ENCODE measurements around the gene ERP27.

ERP27 gene

DNA sequence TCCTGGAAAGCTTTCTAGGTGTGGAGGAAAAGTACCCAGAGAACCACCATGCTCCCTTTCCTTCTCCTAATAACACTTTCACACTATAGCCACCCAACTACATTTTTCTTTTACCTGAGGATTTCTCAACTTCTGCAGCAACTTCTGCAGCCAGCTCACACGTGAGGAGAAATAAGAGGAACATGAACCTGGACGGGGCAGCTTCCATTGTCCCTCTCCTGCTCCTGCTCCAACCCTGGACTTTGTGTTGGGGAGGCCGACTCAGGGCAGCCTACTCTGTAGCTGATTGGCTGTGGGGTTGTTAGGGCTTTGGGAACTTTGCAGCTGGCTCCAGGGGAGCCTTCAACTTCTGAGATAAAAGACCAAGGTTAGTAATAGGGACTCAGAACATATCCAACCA is at the start of gene ERP27:
ERP27 (minus strand) TSS at position 237 of the 400 bp plus-strand sequence; CDS start at position 208, 29 bp downstream.
- DNase-seq, result no peak

DNA sequence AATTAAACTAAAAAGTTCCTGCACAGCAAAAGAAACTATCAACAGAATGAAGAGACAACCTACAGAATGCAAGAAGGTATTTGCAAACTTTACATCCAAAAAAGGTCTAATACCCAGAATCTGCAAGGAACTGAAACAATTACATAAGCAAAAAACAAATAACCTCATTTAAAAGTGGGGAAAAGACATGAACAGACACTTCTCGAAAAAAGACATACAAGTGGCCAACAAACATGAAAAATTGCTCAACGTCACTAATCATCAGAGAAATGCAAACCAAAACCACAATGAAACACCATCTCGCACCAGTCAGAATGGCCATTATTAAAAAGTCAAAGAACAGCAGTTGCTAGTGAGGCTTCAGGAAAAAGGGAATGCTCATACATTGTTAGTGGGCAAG is 49.7 kb upstream of the ERP27 start:
- DNase-seq, result no peak

DNA sequence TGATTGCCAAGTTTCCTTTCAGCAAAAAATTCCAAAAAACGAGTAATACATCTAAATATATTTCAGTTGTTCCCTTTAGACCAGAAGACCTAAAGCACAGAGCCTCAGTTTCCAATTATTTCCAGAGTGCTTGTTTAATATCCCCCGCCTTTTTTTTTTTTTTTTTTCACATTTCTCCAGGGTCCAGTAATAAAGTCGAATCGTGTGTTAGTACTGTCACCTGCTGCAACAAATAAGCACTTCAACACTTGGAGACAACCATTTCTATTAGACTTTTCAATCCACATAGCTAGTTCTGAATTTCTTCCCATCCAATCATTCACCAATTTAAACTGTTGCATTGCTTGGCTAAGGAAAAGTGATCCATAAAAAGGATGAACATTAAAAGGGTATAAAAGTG is 48.1 kb upstream of the ERP27 start:
- DNase-seq, result no peak

DNA sequence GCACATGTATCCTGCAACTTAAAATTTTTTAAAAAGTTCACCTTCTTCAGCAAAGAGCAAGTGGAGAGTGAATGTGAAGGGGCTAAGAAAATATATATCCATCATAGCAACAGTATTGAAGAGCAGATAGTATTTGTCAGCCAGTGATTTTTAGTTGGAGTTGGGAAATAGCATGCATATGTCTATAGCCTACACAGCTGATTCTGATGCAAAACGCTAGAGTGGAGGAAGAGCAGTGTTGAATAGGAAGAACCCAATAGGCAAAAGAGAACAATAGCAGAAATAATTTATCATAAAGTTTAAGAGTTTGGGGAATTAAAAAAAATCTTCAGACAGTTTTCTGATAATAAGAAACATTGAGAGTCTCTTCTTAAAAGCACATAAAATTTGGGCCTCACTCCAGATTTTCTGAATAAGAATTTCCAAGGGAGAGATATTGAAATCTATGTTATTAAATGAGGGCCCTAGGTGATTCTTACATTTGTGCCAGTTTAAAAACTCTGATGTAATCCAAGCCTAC is 46.5 kb upstream of the ERP27 start:
- no peak for DNase-seq

DNA sequence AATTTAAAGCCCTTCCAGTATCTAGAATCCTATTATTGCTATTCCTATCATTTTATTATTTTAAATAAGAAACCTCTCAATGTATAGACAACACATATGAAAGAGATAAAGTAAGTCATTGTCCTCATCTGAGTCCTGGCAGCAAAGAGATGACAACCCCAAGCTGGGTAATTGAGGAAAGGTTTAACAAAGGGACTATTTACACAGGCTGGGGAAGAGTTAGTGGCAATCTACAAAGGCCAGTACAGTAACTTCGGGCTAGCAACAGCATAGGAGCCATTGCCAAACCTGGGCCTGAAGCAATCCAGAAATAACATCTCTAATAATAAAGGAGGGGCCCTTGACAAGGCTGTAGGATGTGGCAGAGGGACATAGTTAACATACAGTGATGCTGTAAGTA is 45.7 kb upstream of the ERP27 start:
- no peak for DNase-seq

DNA sequence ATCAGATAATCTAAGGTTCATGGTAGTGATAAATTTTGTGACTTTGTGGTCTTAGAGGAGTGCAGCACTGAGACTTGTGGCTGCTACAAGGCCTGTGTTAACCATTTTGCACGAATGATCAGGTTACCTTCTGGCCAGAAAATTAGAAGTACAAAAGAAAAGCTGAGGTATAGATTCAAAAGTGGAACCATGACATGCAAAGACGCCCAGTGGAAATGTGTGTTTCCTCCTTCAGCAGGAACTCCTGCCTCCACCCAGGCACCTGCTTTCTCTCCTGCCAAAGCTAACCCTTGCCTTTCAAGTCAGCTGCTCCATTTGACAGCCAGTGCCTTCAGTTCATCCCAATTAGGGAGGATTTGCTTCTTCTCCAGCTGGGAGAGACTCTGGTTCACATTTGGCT is 44.7 kb upstream of the ERP27 start:
- no peak for DNase-seq

DNA sequence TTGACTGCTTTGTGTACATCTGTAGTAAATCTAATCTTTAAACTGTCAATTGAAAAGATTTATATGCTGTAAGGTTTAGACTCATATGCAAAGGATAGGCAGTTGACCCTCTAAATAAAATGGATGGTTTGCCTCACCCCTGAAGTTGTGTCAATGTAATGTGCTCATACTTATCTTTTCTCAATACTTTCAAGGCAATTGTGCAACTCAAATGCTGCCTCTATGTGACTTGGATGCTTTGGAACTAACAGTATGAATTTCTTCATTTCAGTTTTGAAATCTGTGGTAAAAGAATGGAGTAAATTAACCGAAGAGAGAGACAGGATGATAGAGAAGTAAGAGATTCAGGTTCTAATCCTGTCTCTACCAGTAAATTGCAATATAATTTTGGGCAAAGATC is 44.2 kb upstream of the ERP27 start:
- DNase-seq, result no peak

DNA sequence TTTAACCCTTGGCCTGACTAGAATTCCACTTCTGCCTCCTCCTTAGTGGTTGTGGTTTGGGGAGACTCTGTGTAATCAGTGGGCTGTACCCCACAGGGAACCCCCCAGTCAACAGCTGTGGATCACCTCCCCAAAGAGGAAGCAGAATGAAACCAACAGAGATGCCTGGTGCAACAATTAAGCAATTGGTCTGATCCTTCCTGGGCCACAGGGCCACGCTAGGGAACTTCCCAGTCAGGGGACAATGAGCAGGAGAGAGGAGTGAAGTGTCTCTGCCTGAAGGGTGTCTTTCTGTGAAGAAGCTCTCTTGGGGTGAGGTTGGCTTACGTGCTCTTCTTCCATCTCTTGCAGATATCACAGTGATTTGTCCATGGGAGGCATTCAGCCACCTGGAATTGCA is 42.7 kb upstream of the ERP27 start:
- no peak for DNase-seq

DNA sequence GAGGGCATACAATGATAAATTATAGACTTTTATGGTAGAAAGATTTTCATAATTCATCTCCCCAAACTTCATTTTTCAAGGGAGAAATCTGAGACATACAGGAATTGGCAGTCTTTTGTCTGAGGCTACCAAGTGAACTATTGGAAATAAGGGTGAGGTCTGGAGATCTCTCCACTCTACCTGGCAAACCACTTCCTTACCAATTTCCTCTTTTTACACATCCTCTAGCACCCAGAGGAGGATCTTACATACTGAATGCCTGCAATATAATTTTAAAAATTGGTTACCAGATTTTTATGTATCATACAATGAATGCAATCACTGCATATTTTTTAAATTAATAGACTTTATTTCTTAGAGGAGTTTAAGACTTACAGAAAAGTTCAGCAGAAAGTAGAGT is 41.1 kb upstream of the ERP27 start:
- DNase-seq, result no peak

DNA sequence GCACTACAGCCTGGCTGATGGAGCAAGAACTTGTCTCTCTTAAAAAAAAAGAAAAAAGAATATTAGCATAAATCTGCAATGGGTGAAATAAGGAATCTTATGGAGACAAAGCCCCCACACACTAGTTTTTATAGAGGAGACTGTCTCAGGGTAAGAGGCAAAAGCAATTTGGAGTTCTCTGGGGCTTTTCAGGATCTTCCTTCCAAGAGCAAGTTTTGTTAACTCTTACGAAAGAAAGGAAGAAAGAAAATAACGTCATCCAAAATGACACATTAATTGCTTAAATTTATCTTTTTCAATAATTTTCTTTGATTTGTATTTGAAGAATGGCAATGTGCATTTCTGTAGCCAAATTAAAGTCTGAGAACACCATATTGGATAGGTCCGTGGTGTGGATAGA is 38.3 kb upstream of the ERP27 start:
- no peak for DNase-seq

DNA sequence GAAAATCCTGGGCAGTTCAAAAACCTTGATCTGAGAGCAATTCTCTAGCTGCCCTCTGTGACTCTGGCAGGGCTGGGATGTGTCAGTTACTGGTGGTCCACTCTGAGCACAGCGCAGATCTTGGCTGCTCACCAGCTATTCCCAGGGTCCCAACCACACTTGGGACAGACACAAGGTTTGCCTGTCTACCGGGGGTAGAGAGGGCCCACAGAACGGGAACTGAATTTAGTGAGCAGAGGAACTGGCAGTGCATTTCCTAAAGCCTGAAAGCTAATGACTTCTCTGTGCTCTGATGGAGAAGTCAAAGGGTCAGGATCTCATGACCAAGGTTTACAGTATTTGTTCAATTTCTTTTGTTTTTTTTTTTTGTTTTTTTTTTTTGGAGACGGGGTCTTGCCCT is 37.1 kb upstream of the ERP27 start:
- no peak for DNase-seq

DNA sequence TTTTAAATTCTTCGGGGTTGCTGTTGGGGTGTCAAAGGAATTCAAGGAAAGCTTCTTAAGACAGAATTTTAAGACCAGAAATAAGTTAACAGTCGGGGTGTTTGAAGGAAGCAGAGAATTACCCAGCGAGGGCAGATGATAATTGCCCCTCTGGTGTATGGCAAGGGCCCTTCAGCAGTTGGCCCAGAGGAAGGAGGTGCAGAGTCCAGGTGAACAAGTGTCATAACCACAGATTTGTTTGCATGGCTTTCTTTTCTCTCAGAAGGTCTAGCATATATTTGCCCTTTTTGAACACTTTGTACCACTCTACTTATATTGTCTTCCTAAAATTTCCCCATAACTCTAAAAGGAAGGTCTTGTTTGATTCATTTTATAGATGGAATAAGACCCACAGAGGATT is 36.3 kb upstream of the ERP27 start:
- DNase-seq, result no peak

DNA sequence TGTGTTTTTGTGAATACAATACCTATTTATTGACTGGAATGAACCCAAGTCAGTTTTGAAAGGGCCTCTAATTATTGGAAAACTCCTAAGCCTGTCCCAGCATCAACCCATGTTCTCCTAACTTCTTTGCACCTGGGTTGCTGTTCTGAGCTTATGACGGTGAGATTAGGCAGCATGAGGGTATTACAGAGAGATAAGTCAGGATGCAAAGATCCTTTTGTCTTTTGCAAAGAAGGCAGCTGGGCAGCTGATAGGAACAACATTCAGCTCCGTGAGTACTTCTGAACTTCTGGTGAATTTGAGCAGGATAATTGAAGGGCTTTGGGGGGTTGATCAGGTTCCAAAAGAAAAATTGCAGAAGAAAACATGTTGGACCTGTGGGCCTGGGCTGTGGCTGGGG is 34.5 kb upstream of the ERP27 start, which contains the start of gene PDE6H:
PDE6H (plus strand) TSS at position 227 of the 400 bp plus-strand sequence. CDS start 4,971 bp downstream, outside the sequence.
- DNase-seq, result no peak

DNA sequence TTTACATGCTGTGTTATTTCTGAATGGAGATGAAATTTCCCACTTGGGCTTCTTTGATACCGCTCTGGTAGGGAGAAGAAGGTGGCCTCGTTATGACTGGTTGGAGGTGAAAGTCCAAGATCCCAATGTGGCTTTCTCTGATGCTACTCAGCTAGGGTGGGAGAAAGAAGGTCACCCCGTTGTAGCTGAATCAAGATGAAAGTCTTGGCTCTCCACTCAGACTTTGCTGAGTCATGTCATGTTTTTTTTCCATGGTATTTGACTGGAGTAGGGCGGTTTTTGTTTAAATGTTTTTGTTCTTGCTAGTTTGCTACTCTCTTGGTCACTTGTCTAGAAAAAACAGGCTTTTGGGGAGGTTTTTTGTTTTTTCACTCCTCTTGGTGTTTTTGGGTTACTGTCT is 32.1 kb upstream of the ERP27 start:
- DNase-seq, result no peak

DNA sequence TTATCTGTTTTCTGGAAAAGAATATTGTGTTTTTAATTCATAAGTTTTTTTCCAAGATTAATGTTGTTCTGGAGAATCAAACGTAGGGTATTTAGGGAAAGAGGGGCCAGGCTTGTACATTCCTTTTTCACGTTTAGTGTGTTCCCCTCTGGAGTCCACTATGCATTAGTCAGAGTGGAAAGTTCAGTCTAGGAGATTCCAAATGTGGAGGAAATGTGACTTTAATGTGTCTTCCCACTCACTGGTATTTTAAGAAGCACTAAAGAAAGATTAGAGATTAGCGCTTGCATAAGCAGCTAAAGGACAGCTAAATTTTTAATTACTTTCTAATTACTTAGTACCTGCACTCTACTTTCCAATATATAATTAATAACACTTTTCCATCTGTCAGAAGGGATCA is 30.1 kb upstream of the ERP27 start:
- no peak for DNase-seq

DNA sequence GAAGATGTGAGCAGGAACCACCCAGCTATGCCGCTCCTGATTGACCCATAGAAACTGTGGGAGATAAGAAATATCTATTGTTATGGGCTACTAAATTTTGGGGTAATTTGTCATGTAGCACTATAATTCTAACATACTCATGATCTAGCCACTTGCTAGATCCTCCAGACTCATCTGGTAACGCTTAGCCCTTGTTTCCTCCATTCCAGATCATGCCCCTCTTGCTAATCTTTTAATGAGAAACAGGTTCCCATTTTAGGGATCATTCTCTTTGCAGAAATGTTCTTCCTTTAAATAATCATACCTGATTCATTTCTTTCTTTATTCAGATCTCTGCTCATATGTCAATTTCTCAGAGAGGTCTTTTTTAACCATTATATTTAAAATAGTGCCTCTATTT is 26.9 kb upstream of the ERP27 start:
- DNase-seq, result no peak

DNA sequence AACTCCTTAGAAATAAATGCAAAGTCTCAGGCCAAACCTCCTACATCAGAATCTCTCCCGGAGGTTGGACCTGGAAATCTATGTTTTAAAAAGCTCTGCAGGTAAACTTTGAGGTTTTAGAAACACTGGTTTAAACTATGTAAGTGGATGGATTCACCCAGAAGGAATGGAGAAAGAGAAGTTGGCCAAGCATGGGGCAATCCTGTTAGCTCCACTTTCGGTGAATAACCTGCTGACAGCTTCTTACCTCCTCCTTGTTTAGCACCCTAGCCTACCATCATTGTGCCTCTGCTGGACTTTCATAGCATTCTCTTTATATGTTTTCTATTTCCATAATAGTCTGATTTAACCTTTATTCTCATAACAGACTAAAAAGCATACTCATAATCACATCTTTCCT is 26.1 kb upstream of the ERP27 start:
- DNase-seq, result no peak

DNA sequence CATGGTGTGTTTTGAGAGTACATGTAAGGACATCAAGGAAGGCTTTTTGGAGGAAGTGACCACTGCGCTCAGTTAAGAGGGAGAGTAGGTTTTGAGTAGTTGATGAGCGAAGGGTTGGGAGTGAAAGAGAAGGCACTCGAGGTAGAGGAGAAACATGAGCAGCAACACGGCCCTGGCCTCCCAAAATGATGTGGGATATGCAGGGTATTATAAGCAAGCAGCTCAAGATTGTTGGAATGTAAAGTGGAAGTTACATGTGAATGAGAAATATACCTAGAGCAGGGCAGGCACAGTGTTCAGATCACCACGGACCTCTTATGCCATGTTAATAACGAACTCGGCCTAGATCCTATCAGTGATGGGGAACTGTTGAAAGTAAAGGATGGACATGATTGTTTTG is 25.2 kb upstream of the ERP27 start:
- DNase-seq, result no peak

DNA sequence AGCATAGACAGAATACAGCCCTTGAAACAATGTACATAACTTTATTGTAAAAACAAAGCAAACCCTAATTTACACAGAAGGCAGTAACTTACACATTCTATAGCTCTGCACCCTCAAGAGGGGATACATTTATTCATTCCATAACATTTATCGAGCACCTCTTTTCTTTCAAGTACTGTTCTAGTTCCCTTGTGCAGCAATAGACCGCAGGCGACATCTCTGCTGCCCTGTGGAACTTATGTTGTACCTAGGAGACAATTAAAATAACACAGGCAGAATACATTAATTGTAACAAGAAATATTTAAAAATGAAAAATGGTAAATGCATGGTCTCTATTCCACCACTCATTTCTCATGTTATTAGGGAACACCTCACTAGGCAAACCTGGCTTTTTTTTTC is 24.5 kb upstream of the ERP27 start:
- no peak for DNase-seq

DNA sequence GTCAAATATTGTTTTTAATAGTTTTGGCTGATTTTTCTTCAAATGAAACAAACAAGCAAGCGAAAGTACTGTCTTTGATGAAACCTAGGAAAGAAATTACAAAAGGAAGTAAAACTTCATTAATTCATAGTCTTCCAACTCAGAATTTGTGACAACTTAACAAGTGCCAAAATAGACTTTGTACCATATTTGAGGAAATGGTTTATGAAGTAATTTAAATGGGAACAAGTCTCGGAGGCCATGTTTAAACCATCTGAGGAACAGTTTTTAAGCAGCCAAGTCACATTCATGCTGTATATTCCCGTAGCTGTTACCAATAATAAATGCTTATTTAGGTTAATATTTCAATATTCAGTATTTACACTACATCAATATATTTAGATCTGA is 23.8 kb upstream of the ERP27 start:
- no peak for DNase-seq

DNA sequence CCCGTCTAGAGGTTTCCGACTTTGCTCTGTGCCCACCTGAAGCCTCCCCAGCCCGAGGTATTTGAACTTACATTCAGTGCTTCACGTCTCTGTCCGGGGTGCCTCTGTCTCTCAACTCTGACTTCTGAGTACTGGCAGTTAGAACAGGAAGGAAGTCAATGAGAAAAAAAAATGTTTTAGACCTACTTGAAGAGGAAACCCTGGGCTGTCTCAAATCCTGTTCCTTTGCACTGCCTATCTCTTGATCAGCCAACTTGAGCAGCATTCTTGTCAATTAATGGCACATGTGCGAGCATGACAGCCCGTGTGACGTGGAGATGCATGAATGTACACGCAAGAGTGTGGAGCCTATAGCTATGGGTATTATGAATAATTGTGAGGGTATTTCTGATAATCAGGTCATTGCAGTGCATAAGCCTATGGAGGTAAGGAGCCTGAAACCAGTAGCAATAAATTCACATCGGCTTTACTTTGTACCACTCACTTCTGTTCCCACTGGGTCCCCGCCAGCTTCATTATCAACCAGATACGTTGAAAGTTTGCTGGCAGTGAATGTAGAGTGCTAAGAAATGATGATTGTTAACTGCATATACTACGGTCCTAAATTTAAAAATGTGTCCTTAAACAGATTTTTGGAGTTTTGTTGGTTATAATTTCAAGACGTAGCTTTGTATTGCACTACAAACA is 23.3 kb upstream of the ERP27 start, which contains the start of gene ARHGDIB:
ARHGDIB (minus strand) TSS at position 136 of the 687 bp plus-strand sequence. CDS start 10,889 bp downstream, outside the sequence.
- peak; percentile 76 for DNase-seq

DNA sequence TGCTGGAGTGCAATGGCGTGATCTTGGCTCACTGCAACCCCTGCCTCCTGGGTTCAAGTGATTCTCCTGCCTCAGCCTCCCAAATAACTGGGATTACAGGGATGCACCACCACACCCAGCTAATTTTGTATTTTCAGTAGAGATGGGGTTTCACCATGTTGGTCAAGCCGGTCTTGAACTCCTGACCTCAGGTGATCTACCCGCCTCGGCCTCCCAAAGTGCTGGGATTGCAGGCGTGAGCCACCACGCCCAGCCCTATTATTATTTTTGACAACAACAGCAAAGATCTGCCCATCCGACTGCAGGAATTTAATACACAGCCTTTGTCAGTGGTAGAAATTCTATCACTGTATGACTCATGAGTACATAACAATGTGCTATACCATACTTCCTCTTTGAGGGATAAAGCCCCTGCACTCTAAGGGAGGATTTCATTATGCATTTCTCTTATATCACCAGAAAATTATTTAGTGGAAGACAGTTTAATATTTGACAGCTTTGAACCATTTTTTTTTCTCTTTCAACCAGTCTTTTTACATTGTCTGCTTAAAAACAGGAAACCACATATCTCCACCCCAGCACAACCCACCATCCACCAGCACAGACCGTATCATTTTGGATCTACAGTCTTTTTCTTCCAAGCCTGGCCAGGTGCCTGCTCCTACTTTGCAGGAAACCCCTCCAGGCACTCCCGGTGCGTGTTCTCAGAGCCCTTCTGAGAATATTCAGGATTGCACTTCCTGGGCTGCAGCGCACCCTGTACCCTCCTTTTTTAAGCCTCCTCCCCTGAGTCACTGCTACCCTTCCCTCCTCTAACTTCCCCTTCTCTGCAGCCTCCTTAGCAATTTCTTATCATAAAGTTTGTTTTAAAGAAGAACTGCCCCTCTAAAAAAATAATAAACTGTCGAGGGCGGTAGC is 22.5 kb upstream of the ERP27 start:
- DNase-seq, result peak; percentile 39

DNA sequence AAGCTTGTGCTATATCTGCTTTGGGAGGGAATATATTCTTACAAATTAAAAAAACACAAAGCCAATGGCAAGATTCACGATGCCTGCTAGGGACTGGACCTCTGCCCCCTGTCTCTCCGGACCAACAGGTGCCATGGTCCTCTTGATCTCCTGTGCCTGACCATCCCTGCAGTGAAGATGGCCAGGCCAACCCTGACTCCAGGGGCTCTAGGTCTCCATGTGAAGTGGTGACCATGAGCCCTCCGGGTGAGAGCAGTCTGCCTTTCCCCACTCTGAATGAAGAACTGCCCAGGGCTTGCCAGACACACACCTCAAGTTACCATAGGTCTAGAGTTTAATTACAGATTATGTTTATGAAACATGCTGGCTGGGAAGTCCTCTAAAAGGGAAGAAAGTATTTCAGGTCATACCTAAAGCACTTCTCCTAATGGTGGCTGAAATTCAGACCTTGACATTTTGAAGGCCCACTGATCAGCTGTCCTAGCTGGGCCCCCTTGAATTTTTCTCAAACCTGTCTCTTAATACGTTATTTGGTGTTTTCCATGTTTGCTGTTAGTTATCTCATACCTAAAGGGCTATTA is 21.7 kb upstream of the ERP27 start:
- no peak for DNase-seq

DNA sequence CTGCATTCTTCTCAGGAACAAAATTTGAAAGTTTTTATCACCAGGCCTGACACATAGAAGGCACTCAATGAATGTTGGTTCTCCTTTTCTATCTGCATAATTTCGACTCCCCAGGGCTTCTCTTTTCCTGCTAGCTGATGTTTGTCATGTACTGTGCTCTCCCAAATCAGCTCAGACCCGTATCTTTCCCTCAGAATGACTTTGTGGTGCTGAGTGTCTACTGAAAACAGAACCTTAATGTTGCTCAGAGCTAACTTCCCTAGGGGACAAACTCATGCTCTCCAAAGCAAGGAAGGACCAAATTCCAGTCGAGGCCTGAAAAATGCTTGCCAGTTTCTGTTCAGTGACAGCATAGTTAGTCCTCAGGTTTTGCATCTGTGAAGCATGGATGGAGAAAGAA is 21.1 kb upstream of the ERP27 start:
- no peak for DNase-seq

All from activated CD4-positive, alpha-beta T cell treated with anti-CD3 and anti-CD28 coated beads, Interleukin-2, amount 50 U/mL, for 1 hour (primary cell).